Hepatocyte (in vitro differentiated cells): ENCODE data around the gene NDRG3. TPM values are rescaled to one million over a fixed set of nuclear protein-coding genes. Genes with fewer than 3 reads are reported as not detected.
A peak's percentile ranks its signal among the peaks of the same experiment; 100 is the strongest.

Experiments used
- DNase-seq: peaks from one replicate; pipeline ENCODE4 v3.0.0-alpha.2; 2016; ENCODE audit warnings: low spot score
- H2AFZ ChIP-seq: fragments of 200-600 bp; sonication (generic); 2 replicates; pipeline ENCODE4 v1.6.0; 2016; ENCODE audit warnings: antibody characterized with exemption, mild to moderate bottlenecking
- H3K27ac ChIP-seq: fragments of 200-600 bp; sonication (generic); 2 replicates; pipeline ENCODE4 v1.5.1; 2016; ENCODE audit warnings: mild to moderate bottlenecking
- H3K27me3 ChIP-seq: fragments of 200-600 bp; sonication (generic); 2 replicates; pipeline ENCODE4 v1.6.1; 2016
- H3K36me3 ChIP-seq: fragments of 200-600 bp; sonication (generic); replicated peaks from 2 replicates; pipeline ENCODE4 v1.5.1; 2016; ENCODE audit warnings: low read depth; ENCODE audit not compliant: insufficient read depth
- H3K4me1 ChIP-seq: fragments of 200-600 bp; sonication (generic); 2 replicates; pipeline ENCODE4 v1.5.1; 2016; ENCODE audit warnings: mild to moderate bottlenecking, moderate library complexity; ENCODE audit not compliant: insufficient read depth
- H3K4me2 ChIP-seq: fragments of 200-600 bp; sonication (generic); 2 replicates; pipeline ENCODE4 v1.6.0; 2016
- H3K4me3 ChIP-seq: fragments of 200-600 bp; sonication (generic); 2 replicates; pipeline ENCODE4 v1.5.1; 2016; ENCODE audit warnings: mild to moderate bottlenecking
- H3K79me2 ChIP-seq: fragments of 200-600 bp; sonication (generic); 2 replicates; pipeline ENCODE4 v1.6.0; 2017; ENCODE audit warnings: mild to moderate bottlenecking
- H3K9me2 ChIP-seq: fragments of 200-600 bp; sonication (generic); replicated peaks from 2 replicates; pipeline ENCODE4 v1.6.0; 2017; ENCODE audit warnings: mild to moderate bottlenecking; ENCODE audit not compliant: insufficient read depth
- H3K9me3 ChIP-seq: fragments of 200-600 bp; sonication (generic); 2 replicates; pipeline ENCODE4 v1.5.1; 2016; ENCODE audit warnings: low read depth, mild to moderate bottlenecking
- H4K20me1 ChIP-seq: fragments of 200-600 bp; sonication (generic); 2 replicates; pipeline ENCODE4 v1.6.0; 2016; ENCODE audit warnings: mild to moderate bottlenecking; ENCODE audit not compliant: insufficient read depth, poor library complexity, severe bottlenecking
- CTCF ChIP-seq: fragments of 200-600 bp; sonication (generic); IDR thresholded peaks from 2 replicates; pipeline ENCODE4 v1.5.1; 2016; ENCODE audit warnings: antibody characterized with exemption, mild to moderate bottlenecking; ENCODE audit not compliant: poor library complexity
- EZH2 ChIP-seq: fragments of 200-600 bp; sonication (generic); IDR thresholded peaks from 2 replicates; pipeline ENCODE4 v1.6.1; 2016; ENCODE audit warnings: antibody characterized with exemption, mild to moderate bottlenecking, borderline replicate concordance
- EZH2phosphoT487 ChIP-seq: fragments of 200-600 bp; sonication (generic); IDR thresholded peaks from one replicate; pipeline ENCODE4 v1.6.1; 2018; ENCODE audit warnings: antibody characterized with exemption, mild to moderate bottlenecking, low read depth, moderate library complexity; ENCODE audit not compliant: unreplicated experiment, severe bottlenecking
- WGBS: methylation state at CpG from one replicate; pipeline ENCODE4 v1.1.6; 2016; ENCODE audit warnings: low lambda C conversion rate; ENCODE audit errors: missing lambda C conversion rate; 5-methylcytosine and 5-hydroxymethylcytosine counted together
- polyA plus RNA-seq: library from polyadenylated mRNA; unstranded; fragments of >200 nt; fragmentation: Nextera tagmentation; extraction: Ambion mirVana; gene quantifications from 2 replicates; pipeline ENCODE4 v1.2.1, GENCODE V29; 2016
- total RNA-seq: library from RNA; depleted of rRNA; stranded (reverse); fragments of >200 nt; gene quantifications from 2 replicates; pipeline ENCODE4 v1.2.3, GENCODE V29; 2014

Gene NDRG3
- total and polyA plus RNA-seq, 2 experiments from 2014 or later = 19.1 to 19.5 TPM

GRCh38 chr20:36632487-36633284, 113.2 kb downstream of the NDRG3 start:
- H2AFZ ChIP-seq = no peak overlapping the region
- WGBS = 67% methylated on average over 14 of the region's 14 CpGs
- no peaks in the 10 kb centered on the region for H3K27me3 ChIP-seq
- H3K79me2 ChIP-seq = no peaks in the 10 kb centered on the region
- no peak overlapping the region for H3K27ac ChIP-seq
- no peak overlapping the region for H3K4me2 ChIP-seq
- H4K20me1 ChIP-seq = no peaks in the 10 kb centered on the region
- no peaks in the 10 kb centered on the region for H3K9me3 ChIP-seq
- no peaks in the 10 kb centered on the region for H3K36me3 ChIP-seq
- H3K9me2 ChIP-seq = no peaks in the 10 kb centered on the region
- TF ChIP-seq EZH2phosphoT487 = no peak
- TF ChIP-seq CTCF = no peak
- no peak overlapping the region for H3K4me3 ChIP-seq
- no peaks in the 10 kb centered on the region for H3K4me1 ChIP-seq
- peak; percentile 25 for DNase-seq

- H3K9me3 ChIP-seq = no peaks in the 10 kb centered on the region
- WGBS = 77% methylated on average over 3 of the region's 3 CpGs
- no peak overlapping the region for H3K4me3 ChIP-seq
- no peaks in the 10 kb centered on the region for H3K9me2 ChIP-seq
- H3K27me3 ChIP-seq = no peaks in the 10 kb centered on the region
- H3K4me1 ChIP-seq = no peaks in the 10 kb centered on the region
- no peak overlapping the region for H2AFZ ChIP-seq
- no peak for DNase-seq
- no peak for TF ChIP-seq EZH2phosphoT487
- TF ChIP-seq EZH2 = no peak
- TF ChIP-seq CTCF = no peak
- H3K36me3 ChIP-seq = no peaks in the 10 kb centered on the region
- H4K20me1 ChIP-seq = no peaks in the 10 kb centered on the region
- no peaks in the 10 kb centered on the region for H3K79me2 ChIP-seq
- H3K27ac ChIP-seq = no peak overlapping the region
- H3K4me2 ChIP-seq = no peak overlapping the region
Measured at GRCh38 chr20:36632147-36632486, 113.8 kb downstream of the NDRG3 start.

- no peaks in the 10 kb centered on the region for H3K9me2 ChIP-seq
- no peak overlapping the region for H3K27ac ChIP-seq
- no peak overlapping the region for H3K4me2 ChIP-seq
- H3K4me3 ChIP-seq = no peak overlapping the region
- no peaks in the 10 kb centered on the region for H3K79me2 ChIP-seq
- WGBS = 89% methylated on average over 6 of the region's 6 CpGs
- no peaks in the 10 kb centered on the region for H3K27me3 ChIP-seq
- no peaks in the 10 kb centered on the region for H3K36me3 ChIP-seq
- no peaks in the 10 kb centered on the region for H3K9me3 ChIP-seq
- DNase-seq = no peak
- no peaks in the 10 kb centered on the region for H3K4me1 ChIP-seq
- no peaks in the 10 kb centered on the region for H4K20me1 ChIP-seq
- no peak overlapping the region for H2AFZ ChIP-seq
- TF ChIP-seq EZH2phosphoT487 = no peak
- TF ChIP-seq CTCF = no peak
- TF ChIP-seq EZH2 = no peak
Measured at GRCh38 chr20:36631646-36632045, 114.2 kb downstream of the NDRG3 start.
